K562 (cell line): Measurements from ENCODE around the gene RAD17. TPM values are rescaled to one million over a fixed set of nuclear protein-coding genes. Genes with fewer than 3 reads are reported as not detected.

Experiments
- ATAC-seq: fragments of 200-7000 bp; cut with Tn5 transposase; 3 replicates; pipeline ENCODE4 v1.9.1; 2020; ENCODE audit warnings: moderate library complexity
- BruUV-seq: library from RNA; stranded (reverse); fragments of 400-500 nt; replicated peaks from 2 replicates; lab custom pipeline; 2021; lab: Mats Ljungman, UMichigan
- CTCF ChIA-PET: fragments of 300-600 bp; formaldehyde crosslinking; extraction: SDS; loops from one replicate; lab custom pipeline; 2021; ENCODE audit warnings: low intra/inter-chr PET ratio; lab: Yijun Ruan, JAX
- POLR2A ChIA-PET: fragments of 300-600, 350-650 bp; sonication (Branson Sonifier 250); formaldehyde crosslinking; extraction: SDS; loops from one replicate; lab custom pipeline; 2021; ENCODE audit warnings: antibody characterized with exemption, inconsistent platforms; lab: Yijun Ruan, JAX
- DNase-seq, 4 experiments: peaks; one replicate each; pipeline versions ENCODE4 v3.0.0 to v3.0.0-alpha.2; 2011 to 2018; ENCODE audit warnings: low spot score in 3 of 4, mixed read lengths in 3 of 4; ENCODE audit errors: extremely low read depth in 1 of 4
- FAIRE-seq: peaks from 2 replicates; lab custom pipeline; 2011; peaks lifted over from hg19 to GRCh38; lab: Jason Lieb, UNC
- H2AFZ ChIP-seq: 2 replicates; pipeline ENCODE4 v1.6.0; 2011; ENCODE audit warnings: low read depth, low read length, control low read depth, inconsistent platforms
- H3K27ac ChIP-seq: fragments of 200-600 bp; 3 replicates; pipeline ENCODE4 v1.8.0; 2011; ENCODE audit warnings: low read depth, mild to moderate bottlenecking, control low read depth, inconsistent platforms, low read length, moderate library complexity, mixed read lengths; ENCODE audit errors: extremely low read depth
- H3K27me3 ChIP-seq, 2 experiments: fragments of 300-600 bp in 1 of 2; 2 replicates in 1 of 2; 3 replicates in 1 of 2; pipeline versions ENCODE4 v1.6.0 to v1.8.0; 2011; ENCODE audit warnings: inconsistent platforms in 2 of 2, low read length in 2 of 2, mild to moderate bottlenecking in 1 of 2, mixed read lengths in 1 of 2, moderate library complexity in 1 of 2; ENCODE audit not compliant: control insufficient read depth in 2 of 2, insufficient read depth in 2 of 2
- H3K36me3 ChIP-seq: fragments of 300-600 bp; 3 replicates; pipeline ENCODE4 v1.8.0; 2011; ENCODE audit warnings: mild to moderate bottlenecking, low read length, inconsistent platforms; ENCODE audit not compliant: control insufficient read depth, insufficient read depth
- H3K4me1 ChIP-seq, 2 experiments: fragments of 200-600 bp in 1 of 2; replicated peaks in 1 of 2; 2 replicates in 1 of 2; 3 replicates in 1 of 2; pipeline versions ENCODE4 v1.5.1 to v1.8.0; 2011; ENCODE audit warnings: inconsistent platforms in 2 of 2, low read length in 2 of 2, mild to moderate bottlenecking in 1 of 2, mixed read lengths in 1 of 2, moderate library complexity in 1 of 2; ENCODE audit not compliant: control insufficient read depth in 2 of 2, insufficient read depth in 2 of 2
- H3K4me2 ChIP-seq: 2 replicates; pipeline ENCODE4 v1.6.1; 2011; ENCODE audit warnings: low read length, control low read depth, inconsistent platforms, mixed read lengths; ENCODE audit not compliant: insufficient read depth
- H3K4me3 ChIP-seq: fragments of 200-600 bp; sonication (generic), shearing (Covaris generic); 2 replicates; pipeline ENCODE4 v1.5.1; 2016; ENCODE audit warnings: control low read depth, inconsistent platforms
- H3K79me2 ChIP-seq: fragments of 200-600 bp; 3 replicates; pipeline ENCODE4 v1.8.0; 2011; ENCODE audit warnings: low read length, inconsistent platforms; ENCODE audit not compliant: control insufficient read depth, insufficient read depth
- H3K9ac ChIP-seq, 2 experiments: 2 replicates each; pipeline versions ENCODE4 v1.6.0 to v1.6.1; 2011; ENCODE audit warnings: low read depth in 2 of 2, low read length in 2 of 2, control low read depth in 1 of 2, inconsistent platforms in 1 of 2, mild to moderate bottlenecking in 1 of 2, mixed read lengths in 1 of 2; ENCODE audit not compliant: insufficient read depth in 1 of 2
- H3K9me1 ChIP-seq: one replicate; pipeline ENCODE4 v1.6.0; 2011; ENCODE audit warnings: inconsistent platforms, mild to moderate bottlenecking, low read length, moderate library complexity; ENCODE audit not compliant: control insufficient read depth, insufficient read depth
- H3K9me3 ChIP-seq: replicated peaks from 2 replicates; pipeline ENCODE4 v1.5.1; 2011; ENCODE audit warnings: low read depth, low read length, inconsistent platforms; ENCODE audit not compliant: control insufficient read depth, insufficient read depth
- H4K20me1 ChIP-seq: replicated peaks from 2 replicates; pipeline ENCODE4 v1.6.1; 2011; ENCODE audit warnings: low read length, inconsistent platforms, mixed read lengths; ENCODE audit not compliant: control insufficient read depth, insufficient read depth
- ATF4 ChIP-seq: fragments of 450-650 bp; formaldehyde crosslinking; IDR thresholded peaks from 2 replicates; pipeline ENCODE4 v1.4.0; 2022; ENCODE audit warnings: mild to moderate bottlenecking, moderate library complexity
- BHLHE40 ChIP-seq: IDR thresholded peaks from 2 replicates; pipeline ENCODE4 v1.6.1; 2011; ENCODE audit warnings: low read length, improper control_type of control experiment
- CREM ChIP-seq: IDR thresholded peaks from 2 replicates; pipeline ENCODE4 v1.6.1; 2014; ENCODE audit warnings: antibody characterized with exemption, low read depth
- HNRNPL ChIP-seq: fragments of 200-400 bp; formaldehyde crosslinking; IDR thresholded peaks from 2 replicates; pipeline ENCODE4 v1.6.1; 2017; ENCODE audit warnings: low read depth, mild to moderate bottlenecking, low read length
- MAZ ChIP-seq, 2 experiments: fragments of 450-650 bp in 1 of 2; sonication (generic) in 1 of 2; formaldehyde crosslinking; IDR thresholded peaks in 1 of 2; conservative IDR thresholded peaks in 1 of 2; 2 replicates each; pipeline versions ENCODE4 v1.4.0 to v1.5.0; 2020; ENCODE audit warnings: mild to moderate bottlenecking in 1 of 2, missing genetic modification reagents in 1 of 2
- PREB ChIP-seq: sonication (generic); formaldehyde crosslinking; IDR thresholded peaks from 2 replicates; pipeline ENCODE4 v1.8.1; 2023; ENCODE audit warnings: mild to moderate bottlenecking, missing genetic modification reagents
- ZNF707 ChIP-seq: fragments of 250-450 bp; sonication (Bioruptor Pico); conservative IDR thresholded peaks from 2 replicates; pipeline ENCODE4 v1.8.0; 2022; ENCODE audit warnings: inconsistent platforms, mild to moderate bottlenecking, moderate library complexity
- ZSCAN32 ChIP-seq: fragments of 450-650 bp; formaldehyde crosslinking; IDR thresholded peaks from 2 replicates; pipeline ENCODE4 v1.4.0; 2020; ENCODE audit warnings: mild to moderate bottlenecking, moderate library complexity
- ZZZ3 ChIP-seq: fragments of 450-650 bp; IDR thresholded peaks from 2 replicates; pipeline ENCODE4 v1.6.1; 2016; ENCODE audit warnings: antibody characterized with exemption, mild to moderate bottlenecking, moderate library complexity
- in situ Hi-C: fragments of 300-500 bp; cut with MboI; formaldehyde crosslinking; loops from 4 replicates; pipeline ENCODE4 v1.15.0; 2018; ENCODE audit warnings: inconsistent platforms, mixed read lengths
- intact Hi-C: fragments of 100-400 bp; cut with micrococcal nuclease; formaldehyde crosslinking; loops from 2 replicates; pipeline ENCODE4 v1.14.2; 2022
- polyA plus RNA-seq, 8 experiments: library from polyadenylated mRNA; depleted of rRNA in 4 of 8; stranded (reverse) in 5 of 8; unstranded in 3 of 8; fragments of >200 nt; fragmentation: Nextera tagmentation in 2 of 8; fragmentation: Illumina TruSeq in 1 of 8; extraction: Ambion mirVana in 2 of 8; extraction: Trizol in 1 of 8; gene quantifications; 2 replicates each; pipeline versions ENCODE4 v1.2.1 to v1.2.3, GENCODE V29; 2011 to 2014; ENCODE audit warnings: inconsistent platforms in 1 of 8, missing spikeins in 1 of 8
- total RNA-seq, 7 experiments: library from RNA; depleted of rRNA in 6 of 7; stranded (reverse); fragments of >200 nt in 6 of 7; fragmentation: Illumina TruSeq in 2 of 7; extraction: Trizol in 2 of 7; gene quantifications; 2 replicates each; pipeline versions ENCODE4 v1.2.1 to v1.2.3, GENCODE V29; 2011 to 2021; ENCODE audit warnings: low replicate concordance in 1 of 7

Gene RAD17
- total and polyA plus RNA-seq, 9 of the 15 experiments (the other 6 are each of a cell fraction or from before 2014, with no cell fraction given): 21.1 to 50.1 (median 40.1) TPM

- no peak overlapping the region for H3K4me2 ChIP-seq
- POLR2A ChIA-PET: no interaction called here
- no peak overlapping the region for H3K9ac ChIP-seq
- H4K20me1 ChIP-seq: no peaks in the 10 kb centered on the region
- FAIRE-seq (no peak), DNase-seq (no peak), ATAC-seq (no peak)
- TF ChIP-seq ZNF707 (CRISPR knock-in tag): no peak
- TF ChIP-seq BHLHE40: no peak
- no peak for TF ChIP-seq HNRNPL
- TF ChIP-seq MAZ (CRISPR knock-in tag; conservative IDR thresholded peaks at IDR 0.05 in 1 of 2, IDR thresholded peaks at IDR 0.05 in 1 of 2): no peak
- TF ChIP-seq ZZZ3: no peak
- TF ChIP-seq ATF4 (CRISPR knock-in tag): no peak
- no peak for TF ChIP-seq ZSCAN32 (CRISPR knock-in tag)
- TF ChIP-seq PREB (CRISPR knock-in tag): no peak
- no peak for TF ChIP-seq CREM
- no peaks in the 10 kb centered on the region for H3K4me1 ChIP-seq
- no peak overlapping the region for H3K4me3 ChIP-seq
- H3K27me3 ChIP-seq: no peaks in the 10 kb centered on the region
- no peaks in the 10 kb centered on the region for H3K79me2 ChIP-seq
- H3K9me1 ChIP-seq: no peaks in the 10 kb centered on the region
- intact Hi-C loops (no loop called here), in situ Hi-C loops (no loop called here)
- no TSS peak for BruUV-seq
- peaks cover 29% of the 10 kb centered on the region for H3K36me3 ChIP-seq
- no peak overlapping the region for H3K27ac ChIP-seq
- no peak overlapping the region for H2AFZ ChIP-seq
- CTCF ChIA-PET: no interaction called here
- H3K9me3 ChIP-seq: no peaks in the 10 kb centered on the region
Measured at GRCh38 chr5:69416699-69417098, 47.1 kb downstream of the RAD17 start.
